GM19438 (cell line): ENCODE data around the gene NDUFS5.
A peak's percentile ranks its signal among the peaks of the same experiment; 100 is the strongest.
"Not testable (repeated sequence)": the region's sequence is repeated elsewhere in the genome, so short reads cannot be mapped to it uniquely, and the experiment has no call there.

ENCODE experiments used
- ATAC-seq: cut with Tn5 transposase; IDR thresholded peaks from one replicate; pipeline ENCODE4 v1.9.1; 2021; ENCODE audit warnings: low read depth; ENCODE audit not compliant: unreplicated experiment

The NDUFS5 gene

GRCh38 chr1:39026051-39026865, at the start of gene NDUFS5:
NDUFS5 (plus strand) TSS chr1:39026350; CDS start chr1:39028725, 2,375 bp downstream.
- peak; percentile 81 for ATAC-seq

DNA sequence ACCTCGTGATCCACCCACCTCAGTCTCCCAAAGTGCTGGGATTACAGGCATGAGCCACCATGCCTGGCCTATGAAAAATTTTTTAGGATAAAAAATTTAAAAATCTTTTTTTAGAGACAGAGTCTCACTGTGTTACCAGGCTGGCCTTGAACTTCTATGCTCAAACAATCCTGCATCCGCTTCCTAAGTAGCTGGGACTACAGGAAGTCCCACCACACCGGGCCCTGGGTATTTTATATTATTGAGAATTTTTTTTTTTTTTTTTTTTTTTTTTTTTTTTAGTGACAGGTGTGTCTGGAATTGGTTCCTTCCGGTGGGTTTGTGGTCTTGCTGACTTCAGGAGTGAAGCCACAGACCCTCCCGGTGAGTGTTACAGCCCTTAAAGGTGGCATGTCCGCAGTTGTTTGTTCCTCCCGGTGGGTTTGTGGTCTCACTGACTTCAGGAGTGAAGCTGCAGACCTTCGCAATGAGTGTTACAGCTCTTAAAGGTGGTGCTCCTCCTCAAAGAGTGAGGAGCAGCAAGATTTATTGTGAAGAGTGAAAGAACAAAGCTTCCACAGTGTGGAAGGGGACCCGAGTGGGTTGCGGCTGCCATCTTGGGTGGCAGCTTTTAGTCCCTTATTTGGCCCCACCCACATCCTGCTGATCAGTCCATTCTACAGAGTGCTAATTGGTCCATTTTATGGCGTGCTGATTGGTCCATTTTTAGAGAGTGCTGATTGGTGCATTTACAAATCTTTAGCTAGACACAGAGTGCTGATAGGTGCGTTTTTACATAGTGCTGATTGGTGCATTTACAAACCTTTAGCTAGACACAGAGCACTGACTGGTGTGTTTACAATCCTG, 48.5 kb upstream of the NDUFS5 start:
- ATAC-seq = not testable (repeated sequence)

DNA sequence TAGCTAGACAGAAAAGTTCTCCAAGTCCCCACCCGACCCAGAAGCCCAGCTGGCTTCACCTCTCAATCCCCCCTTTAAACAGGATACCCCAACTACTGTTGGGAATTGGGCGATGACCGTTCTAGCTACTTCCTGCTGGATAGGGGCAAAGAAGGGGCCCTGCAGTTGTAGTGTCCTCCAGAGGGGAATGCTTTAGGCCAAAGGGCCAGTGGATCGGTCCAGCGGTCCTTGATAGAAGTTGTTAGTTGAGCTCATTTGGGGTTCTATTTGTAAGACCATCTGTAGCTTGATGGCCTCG, 48.0 kb upstream of the NDUFS5 start:
- ATAC-seq = not testable (repeated sequence)

- ATAC-seq = not testable (repeated sequence)
Measured at GRCh38 chr1:38979380-38979779, 46.8 kb upstream of the NDUFS5 start.

- no peak for ATAC-seq
Measured at GRCh38 chr1:38989979-38990378, 36.2 kb upstream of the NDUFS5 start.

DNA sequence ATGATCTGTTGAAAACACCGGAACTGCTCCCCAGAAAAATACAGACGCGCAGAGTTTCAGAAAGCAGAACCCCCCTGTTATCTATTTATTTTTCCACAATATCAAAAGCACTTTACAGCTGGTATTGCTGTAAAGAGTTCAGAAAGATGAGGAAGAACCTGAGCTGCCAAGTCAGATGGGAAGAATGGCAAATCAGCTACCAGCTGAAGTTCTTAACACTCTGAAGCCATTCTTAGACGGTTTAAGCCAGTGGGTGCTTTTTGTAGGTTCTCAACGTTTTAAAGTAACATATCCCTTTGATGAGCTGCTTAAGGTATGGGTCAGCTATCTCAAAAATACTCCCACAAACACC, 35.8 kb upstream of the NDUFS5 start:
- no peak for ATAC-seq

DNA sequence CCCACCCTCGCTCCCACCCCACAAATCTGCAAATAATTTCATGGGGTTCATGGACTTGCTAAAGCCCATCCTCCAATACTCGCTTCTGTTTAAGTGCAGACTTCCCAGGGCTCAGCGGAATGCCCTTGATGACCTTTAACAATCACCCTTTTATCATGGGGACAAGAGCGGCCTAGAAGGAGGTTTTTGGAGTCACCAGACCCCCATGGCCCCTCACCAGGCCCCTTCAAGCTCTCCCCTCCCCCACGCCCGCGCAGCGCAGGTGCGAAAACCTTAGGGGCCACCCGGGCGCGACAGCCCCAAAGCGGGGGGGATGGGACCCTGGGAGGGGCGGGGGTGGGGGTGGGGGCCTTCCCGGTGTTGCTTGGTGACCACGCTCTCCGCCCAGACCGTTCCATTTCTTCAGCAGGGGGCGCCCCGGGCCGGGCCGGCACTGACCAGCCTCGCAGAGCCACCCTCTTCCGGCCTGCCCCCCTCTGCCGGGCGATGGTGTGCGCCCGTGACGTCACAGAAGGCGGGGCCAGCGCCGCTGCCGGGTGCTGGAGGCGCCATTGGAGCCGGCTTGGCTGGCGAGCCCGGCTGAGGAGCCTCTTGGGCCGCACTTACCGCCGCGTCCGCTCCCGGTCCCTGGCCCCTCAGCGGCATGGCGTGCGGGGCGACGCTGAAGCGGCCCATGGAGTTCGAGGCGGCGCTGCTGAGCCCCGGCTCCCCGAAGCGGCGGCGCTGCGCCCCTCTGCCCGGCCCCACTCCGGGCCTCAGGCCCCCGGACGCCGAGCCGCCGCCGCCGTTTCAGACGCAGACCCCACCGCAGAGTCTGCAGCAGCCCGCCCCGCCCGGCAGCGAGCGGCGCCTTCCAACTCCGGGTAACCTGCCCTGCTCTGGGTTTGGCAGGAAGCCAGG, 35.2 kb upstream of the NDUFS5 start, which contains the start of gene AKIRIN1:
Gene AKIRIN1, plus strand, starts transcription at position 539 of the 900 bp plus-strand sequence. Its CDS starts 105 bp downstream, at position 644.
- peak; percentile 87 for ATAC-seq

GRCh38 chr1:38991638-38992411, 34.3 kb upstream of the NDUFS5 start:
- ATAC-seq = no peak

GRCh38 chr1:38992412-38993111, 33.6 kb upstream of the NDUFS5 start:
- ATAC-seq = no peak

DNA sequence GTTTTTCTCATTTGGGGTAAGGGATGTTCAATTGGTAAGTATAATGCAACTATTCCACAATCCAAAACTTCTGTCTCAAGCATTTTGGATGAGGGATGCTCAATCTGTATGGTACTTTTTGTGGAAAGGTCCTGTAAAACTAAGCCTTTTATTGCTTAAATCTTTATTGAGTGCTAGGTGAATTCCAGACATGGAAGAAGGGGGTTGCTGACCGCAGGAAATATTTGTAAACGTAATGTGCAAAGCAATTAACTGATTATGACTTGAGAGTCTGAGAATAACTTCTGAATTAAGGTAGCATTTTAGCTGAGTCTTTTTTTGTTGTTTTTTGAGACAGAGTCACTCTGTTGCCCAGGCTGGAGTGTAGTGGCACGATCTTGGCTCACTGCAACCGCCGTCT, 32.0 kb upstream of the NDUFS5 start:
- no peak for ATAC-seq

- no peak for ATAC-seq
Measured at GRCh38 chr1:38997034-38997900, 28.9 kb upstream of the NDUFS5 start.

- no peak for ATAC-seq
Measured at GRCh38 chr1:38997901-38998190, 28.3 kb upstream of the NDUFS5 start.

DNA sequence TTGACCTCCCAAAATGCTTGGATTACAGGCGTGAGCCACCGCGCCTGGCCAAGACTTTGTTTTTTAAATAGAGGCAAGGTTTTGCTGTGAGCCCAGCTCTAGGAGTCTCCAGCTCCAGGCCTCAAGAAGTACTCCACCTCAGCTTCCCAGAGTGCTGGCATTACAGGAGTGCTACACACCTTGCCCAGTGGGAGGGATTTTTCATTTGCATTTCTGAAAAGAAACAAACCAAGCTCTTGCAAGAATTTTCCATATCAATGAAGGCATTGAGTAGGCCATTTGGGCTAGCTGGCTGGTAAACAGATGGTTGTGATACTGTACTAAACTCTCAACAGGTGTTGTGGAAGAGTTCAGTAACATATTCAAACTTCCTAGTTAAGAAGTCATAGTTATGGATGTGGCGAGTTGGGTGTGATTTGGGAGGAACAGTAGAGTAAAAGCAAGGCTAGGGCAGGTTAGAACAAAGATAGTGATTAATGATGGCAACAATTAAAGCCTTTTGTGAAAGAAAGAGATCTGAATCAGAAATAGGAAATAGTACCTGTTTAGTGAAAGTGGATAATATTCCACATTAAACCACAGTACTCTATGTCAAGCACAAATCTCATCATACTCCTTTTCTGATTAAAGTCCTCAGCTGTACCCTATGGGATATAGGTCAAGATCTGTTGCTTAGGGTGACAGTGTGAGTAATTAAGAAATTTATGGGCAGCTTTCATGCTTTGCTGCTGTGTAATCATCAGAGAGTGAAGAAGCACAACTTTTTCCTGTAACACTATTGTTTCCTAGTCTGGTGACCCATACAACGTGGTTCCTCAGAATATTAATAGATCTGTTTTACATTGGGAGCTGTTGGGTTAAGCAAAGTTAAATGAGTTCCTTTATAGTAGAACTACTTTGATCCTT, 24.4 kb upstream of the NDUFS5 start:
- ATAC-seq = no peak

GRCh38 chr1:39003281-39003680, 22.9 kb upstream of the NDUFS5 start:
- no peak for ATAC-seq

- no peak for ATAC-seq
Measured at GRCh38 chr1:39003794-39004193, 22.4 kb upstream of the NDUFS5 start.

DNA sequence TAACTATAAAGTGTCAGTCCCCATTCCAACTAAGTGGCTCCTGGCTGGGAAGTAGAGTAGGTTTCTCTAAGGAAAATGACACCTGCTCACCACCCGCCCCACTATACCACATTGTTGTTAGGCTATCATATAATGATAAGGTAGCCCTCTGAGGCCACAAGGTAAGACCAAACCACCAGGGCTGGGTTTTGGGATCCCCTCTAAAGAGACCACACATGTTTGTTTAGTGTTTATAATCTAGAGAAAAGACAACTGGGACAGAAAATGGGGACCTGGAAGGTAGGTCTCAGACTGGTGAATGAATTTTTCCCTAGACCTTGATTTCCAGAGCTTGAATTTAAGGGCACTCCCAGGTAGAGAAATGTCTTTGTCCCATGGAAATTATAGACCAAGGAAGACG, 19.9 kb upstream of the NDUFS5 start:
- ATAC-seq = no peak

DNA sequence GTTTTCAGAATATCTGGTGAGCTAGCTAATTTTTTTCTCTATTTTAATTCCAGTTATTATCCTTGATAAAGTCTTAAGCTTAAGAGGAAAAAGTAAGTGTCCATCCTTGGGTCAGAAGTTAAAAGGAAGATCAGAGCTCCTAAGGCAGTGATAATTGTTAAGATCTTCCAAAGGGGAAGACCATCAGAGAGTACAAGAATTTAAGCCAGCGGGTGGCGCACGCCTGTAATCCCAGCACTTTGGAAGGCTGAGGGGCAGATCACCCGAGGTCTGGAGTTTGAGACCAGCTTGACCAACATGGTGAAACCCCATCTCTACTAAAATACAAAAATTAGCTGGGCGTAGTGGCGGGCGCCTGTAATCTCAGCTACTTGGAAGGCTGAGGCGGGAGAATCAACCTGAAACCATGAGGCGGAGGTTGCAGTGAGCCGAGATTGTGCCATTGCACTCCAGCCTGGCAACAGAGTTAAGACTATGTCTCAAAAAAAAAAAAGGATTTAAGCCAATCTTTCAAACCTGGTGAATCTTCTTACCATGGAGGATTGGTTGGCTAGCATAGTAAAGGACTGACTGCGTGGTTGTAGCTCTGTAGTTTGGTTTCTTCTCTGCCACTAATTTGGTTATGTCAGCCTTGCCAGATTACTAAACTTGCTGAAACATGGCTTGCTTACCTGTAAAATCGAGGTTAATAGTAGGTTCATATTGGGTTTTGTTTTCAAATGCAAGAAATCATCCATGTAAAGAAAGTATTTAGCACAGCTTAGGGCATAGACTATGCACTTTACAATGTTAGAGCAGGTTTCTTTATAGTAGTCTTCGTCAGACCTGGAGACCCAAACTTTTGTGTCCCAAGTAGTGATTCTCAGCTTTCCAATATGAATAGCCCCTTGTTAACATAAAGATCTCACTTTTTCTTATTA, 19.2 kb upstream of the NDUFS5 start:
- ATAC-seq = no peak
